Panc1 (cell line): ENCODE measurements around the gene PRKG1. TPM values are rescaled to one million over a fixed set of nuclear protein-coding genes. Genes with fewer than 3 reads are reported as not detected.

Experiments used
- ATAC-seq: fragments of 200-7000 bp; cut with Tn5 transposase; 2 replicates; pipeline ENCODE4 v1.9.1; 2020; ENCODE audit warnings: mild to moderate bottlenecking, moderate library complexity
- BruUV-seq: library from RNA; stranded (reverse); fragments of 400-500 nt; replicated peaks from 2 replicates; lab custom pipeline; 2021; lab: Mats Ljungman, UMichigan
- CTCF ChIA-PET: fragments of 300-600 bp; sonication (Branson Sonifier 250); formaldehyde crosslinking; loops from one replicate; lab custom pipeline; 2022; ENCODE audit warnings: antibody characterized with exemption; lab: Charles Lee
- POLR2A ChIA-PET: fragments of 300-600 bp; sonication (Branson Sonifier 250); formaldehyde crosslinking; loops from one replicate; lab custom pipeline; 2022; ENCODE audit warnings: antibody characterized with exemption; lab: Charles Lee
- DNase-seq: peaks from one replicate; pipeline ENCODE4 v3.0.0-alpha.2; 2010; ENCODE audit warnings: low read depth, low spot score
- H3K27ac ChIP-seq: 2 replicates; pipeline ENCODE4 v1.5.1; 2011; ENCODE audit warnings: mild to moderate bottlenecking, low read length, inconsistent platforms
- H3K27me3 ChIP-seq: fragments of 200-500 bp; sonication (Bioruptor generic); 2 replicates; pipeline ENCODE4 v1.6.0; 2014; ENCODE audit warnings: low read length, inconsistent platforms; ENCODE audit not compliant: control insufficient read depth, insufficient read depth
- H3K36me3 ChIP-seq: fragments of 200-500 bp; sonication (Bioruptor generic); 2 replicates; pipeline ENCODE4 v1.5.1; 2014; ENCODE audit warnings: inconsistent platforms, mild to moderate bottlenecking, low read length, moderate library complexity; ENCODE audit not compliant: control insufficient read depth, insufficient read depth
- H3K4me1 ChIP-seq: 2 replicates; pipeline ENCODE4 v1.5.1; 2011; ENCODE audit warnings: inconsistent platforms, mild to moderate bottlenecking, low read length, moderate library complexity; ENCODE audit not compliant: control insufficient read depth, insufficient read depth
- H3K4me3 ChIP-seq, 2 experiments: 2 replicates each; pipeline ENCODE4 v1.5.1; 2011 to 2012; ENCODE audit warnings: low read depth in 2 of 2, low read length in 2 of 2, mild to moderate bottlenecking in 2 of 2, inconsistent platforms in 1 of 2, moderate library complexity in 1 of 2
- H3K9me3 ChIP-seq: fragments of 200-500 bp; sonication (Bioruptor generic); 2 replicates; pipeline ENCODE4 v1.5.1; 2014; ENCODE audit warnings: low read depth, mild to moderate bottlenecking, inconsistent platforms, low read length, moderate library complexity; ENCODE audit not compliant: control insufficient read depth, insufficient read depth
- POLR2AphosphoS5 ChIP-seq: IDR thresholded peaks from 2 replicates; pipeline ENCODE4 v1.6.1; 2012; ENCODE audit warnings: mild to moderate bottlenecking, low read depth, low read length, moderate library complexity
- SIN3A ChIP-seq: IDR thresholded peaks from 2 replicates; pipeline ENCODE4 v1.6.1; 2012; ENCODE audit warnings: low read depth, mild to moderate bottlenecking, low read length, moderate library complexity, borderline replicate concordance; ENCODE audit not compliant: insufficient read depth
- TCF7L2 ChIP-seq: IDR thresholded peaks from 2 replicates; pipeline ENCODE4 v1.6.1; 2011; ENCODE audit warnings: mild to moderate bottlenecking, low read depth, low read length, inconsistent platforms
- in situ Hi-C: cut with HindIII; loops from 2 replicates; pipeline ENCODE4 v1.10.0; 2016; ENCODE audit warnings: low sequenced_read_pairs, low pct_unique_long_range_greater_than_20kb
- intact Hi-C: fragments of 100-400 bp; cut with micrococcal nuclease; formaldehyde crosslinking; loops from one replicate; pipeline ENCODE4 v1.10.0; 2022; ENCODE audit not compliant: unreplicated experiment
- total RNA-seq: library from RNA; stranded (reverse); gene quantifications from one replicate; pipeline ENCODE4 v1.2.1, GENCODE V29; 2021; ENCODE audit not compliant: unreplicated experiment
- TF ChIP-seq, protein P1 (sequence below), 2 experiments: IDR thresholded peaks; 2 replicates each; pipeline ENCODE4 v1.6.1; 2011 to 2012; ENCODE audit warnings: low read depth in 2 of 2, control low read depth in 1 of 2, low read length in 1 of 2, mild to moderate bottlenecking in 1 of 2, moderate library complexity in 1 of 2; ENCODE audit not compliant: insufficient read depth in 1 of 2
- TF ChIP-seq, protein P2 (sequence below): fragments of 450-650 bp; IDR thresholded peaks from 2 replicates; pipeline ENCODE4 v1.5.1; 2017; ENCODE audit warnings: mild to moderate bottlenecking

PRKG1 gene
- total RNA-seq, 1 experiment from 2014 or later = 0.92 TPM

DNA sequence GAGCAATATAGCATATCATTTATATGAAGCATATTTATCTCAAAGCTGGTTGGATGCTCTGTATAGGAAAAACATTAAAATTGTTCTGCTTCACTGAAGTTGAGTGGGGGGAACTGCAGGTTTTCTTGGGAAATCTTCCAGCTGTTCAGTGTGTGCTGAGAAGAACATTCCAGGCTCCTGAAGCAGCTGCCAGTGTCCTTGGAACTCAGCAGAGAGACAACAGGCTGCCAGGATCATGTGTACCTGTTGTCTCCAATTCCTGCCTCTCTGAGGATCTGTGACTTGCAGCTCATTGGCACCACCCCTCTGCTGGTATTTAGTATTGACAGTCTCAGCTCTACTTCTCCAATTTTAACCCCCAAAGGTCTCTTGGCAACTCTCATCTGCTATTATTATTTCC, 42.3 kb upstream of the PRKG1 start:
- Histone ChIP-seq H3K9me3 (no peaks in the 10 kb centered on the region), H3K36me3 (no peaks in the 10 kb centered on the region), H3K4me3 (no peak overlapping the region), H3K27me3 (peaks cover 3% of the 10 kb centered on the region; the same call in 1 of the 2 replicates), H3K27ac (no peak overlapping the region), H3K4me1 (no peaks in the 10 kb centered on the region)
- intact Hi-C loops (no loop called here), in situ Hi-C loops (no loop called here)
- ChIA-PET CTCF (no interaction called here), POLR2A (no interaction called here)
- ATAC-seq (no peak), DNase-seq (no peak)
- no TSS peak for BruUV-seq
- TF ChIP-seq, protein P1, sequence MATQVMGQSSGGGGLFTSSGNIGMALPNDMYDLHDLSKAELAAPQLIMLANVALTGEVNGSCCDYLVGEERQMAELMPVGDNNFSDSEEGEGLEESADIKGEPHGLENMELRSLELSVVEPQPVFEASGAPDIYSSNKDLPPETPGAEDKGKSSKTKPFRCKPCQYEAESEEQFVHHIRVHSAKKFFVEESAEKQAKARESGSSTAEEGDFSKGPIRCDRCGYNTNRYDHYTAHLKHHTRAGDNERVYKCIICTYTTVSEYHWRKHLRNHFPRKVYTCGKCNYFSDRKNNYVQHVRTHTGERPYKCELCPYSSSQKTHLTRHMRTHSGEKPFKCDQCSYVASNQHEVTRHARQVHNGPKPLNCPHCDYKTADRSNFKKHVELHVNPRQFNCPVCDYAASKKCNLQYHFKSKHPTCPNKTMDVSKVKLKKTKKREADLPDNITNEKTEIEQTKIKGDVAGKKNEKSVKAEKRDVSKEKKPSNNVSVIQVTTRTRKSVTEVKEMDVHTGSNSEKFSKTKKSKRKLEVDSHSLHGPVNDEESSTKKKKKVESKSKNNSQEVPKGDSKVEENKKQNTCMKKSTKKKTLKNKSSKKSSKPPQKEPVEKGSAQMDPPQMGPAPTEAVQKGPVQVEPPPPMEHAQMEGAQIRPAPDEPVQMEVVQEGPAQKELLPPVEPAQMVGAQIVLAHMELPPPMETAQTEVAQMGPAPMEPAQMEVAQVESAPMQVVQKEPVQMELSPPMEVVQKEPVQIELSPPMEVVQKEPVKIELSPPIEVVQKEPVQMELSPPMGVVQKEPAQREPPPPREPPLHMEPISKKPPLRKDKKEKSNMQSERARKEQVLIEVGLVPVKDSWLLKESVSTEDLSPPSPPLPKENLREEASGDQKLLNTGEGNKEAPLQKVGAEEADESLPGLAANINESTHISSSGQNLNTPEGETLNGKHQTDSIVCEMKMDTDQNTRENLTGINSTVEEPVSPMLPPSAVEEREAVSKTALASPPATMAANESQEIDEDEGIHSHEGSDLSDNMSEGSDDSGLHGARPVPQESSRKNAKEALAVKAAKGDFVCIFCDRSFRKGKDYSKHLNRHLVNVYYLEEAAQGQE (IDR thresholded peaks at IDR 0.05; ENCODE audit: insufficient read depth in 1 of 2, low read depth in 2 of 2, low read length in 1 of 2) = no peak
- TF ChIP-seq, protein P2, sequence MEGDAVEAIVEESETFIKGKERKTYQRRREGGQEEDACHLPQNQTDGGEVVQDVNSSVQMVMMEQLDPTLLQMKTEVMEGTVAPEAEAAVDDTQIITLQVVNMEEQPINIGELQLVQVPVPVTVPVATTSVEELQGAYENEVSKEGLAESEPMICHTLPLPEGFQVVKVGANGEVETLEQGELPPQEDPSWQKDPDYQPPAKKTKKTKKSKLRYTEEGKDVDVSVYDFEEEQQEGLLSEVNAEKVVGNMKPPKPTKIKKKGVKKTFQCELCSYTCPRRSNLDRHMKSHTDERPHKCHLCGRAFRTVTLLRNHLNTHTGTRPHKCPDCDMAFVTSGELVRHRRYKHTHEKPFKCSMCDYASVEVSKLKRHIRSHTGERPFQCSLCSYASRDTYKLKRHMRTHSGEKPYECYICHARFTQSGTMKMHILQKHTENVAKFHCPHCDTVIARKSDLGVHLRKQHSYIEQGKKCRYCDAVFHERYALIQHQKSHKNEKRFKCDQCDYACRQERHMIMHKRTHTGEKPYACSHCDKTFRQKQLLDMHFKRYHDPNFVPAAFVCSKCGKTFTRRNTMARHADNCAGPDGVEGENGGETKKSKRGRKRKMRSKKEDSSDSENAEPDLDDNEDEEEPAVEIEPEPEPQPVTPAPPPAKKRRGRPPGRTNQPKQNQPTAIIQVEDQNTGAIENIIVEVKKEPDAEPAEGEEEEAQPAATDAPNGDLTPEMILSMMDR = no peak
- TF ChIP-seq POLR2AphosphoS5 = no peak
- TF ChIP-seq TCF7L2 = no peak
- TF ChIP-seq SIN3A = no peak

DNA sequence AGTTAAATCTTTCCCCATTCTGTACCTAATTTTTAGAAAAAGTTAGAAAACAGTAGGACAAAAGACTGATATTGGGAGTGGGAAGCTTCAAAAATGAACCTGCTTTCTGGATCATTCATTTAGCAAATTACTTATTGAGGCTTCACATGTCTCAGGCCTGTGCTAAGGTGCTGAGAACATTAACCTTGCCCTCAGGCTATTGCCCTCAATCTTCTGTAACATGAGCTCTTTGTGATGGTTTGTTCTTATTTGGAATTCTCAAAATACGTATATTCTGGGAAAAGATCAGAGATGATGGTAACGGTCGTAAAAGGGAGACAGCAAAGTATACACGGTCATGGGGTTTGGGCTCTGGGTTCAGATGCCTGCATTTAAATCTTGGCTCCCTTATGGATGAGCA, 39.5 kb upstream of the PRKG1 start:
- Histone ChIP-seq H3K27ac (no peak overlapping the region), H3K9me3 (no peaks in the 10 kb centered on the region), H3K36me3 (no peaks in the 10 kb centered on the region), H3K4me1 (no peaks in the 10 kb centered on the region), H3K27me3 (no peaks in the 10 kb centered on the region), H3K4me3 (no peak overlapping the region)
- no peak for DNase-seq
- BruUV-seq = no TSS peak
- intact Hi-C loops = no loop called here
- ChIA-PET POLR2A (no interaction called here), CTCF (no interaction called here)
- in situ Hi-C loops = no loop called here
- no peak for ATAC-seq
- TF ChIP-seq, protein P1 (IDR thresholded peaks at IDR 0.05; ENCODE audit: insufficient read depth in 1 of 2, low read depth in 2 of 2, low read length in 1 of 2) = no peak
- TF ChIP-seq, protein P2 = no peak
- no peak for TF ChIP-seq SIN3A
- TF ChIP-seq POLR2AphosphoS5 = no peak
- TF ChIP-seq TCF7L2 = no peak
